H7 (cell line): Measurements from ENCODE around the gene TOB2. TPM values are rescaled to one million over a fixed set of nuclear protein-coding genes. Genes with fewer than 3 reads are reported as not detected.

Experiments
- DNase-seq: peaks from one replicate; pipeline ENCODE4 v3.0.0; 2012
- H3K27me3 ChIP-seq: 2 replicates; pipeline ENCODE4 v1.6.0; 2011; ENCODE audit warnings: mild to moderate bottlenecking, low read length; ENCODE audit not compliant: control insufficient read depth, insufficient read depth
- H3K36me3 ChIP-seq: replicated peaks from 2 replicates; pipeline ENCODE4 v1.5.1; 2011; ENCODE audit warnings: low read length; ENCODE audit not compliant: control insufficient read depth, insufficient read depth
- H3K4me3 ChIP-seq: 2 replicates; pipeline ENCODE4 v1.5.1; 2011; ENCODE audit warnings: low read depth, mild to moderate bottlenecking, control low read depth, low read length, moderate library complexity; ENCODE audit not compliant: insufficient read depth
- total RNA-seq: library from RNA; depleted of rRNA; stranded (reverse); fragments of >200 nt; shearing (Covaris generic); gene quantifications from 2 replicates; pipeline ENCODE4 v1.2.3, GENCODE V29; 2014; rRNA removed

The TOB2 gene
- total RNA-seq, result 31.7 and 33.1 TPM in 2 replicates

- Histone ChIP-seq H3K36me3 (peaks cover 7% of the 10 kb centered on the region), H3K4me3 (peak within 1 kb of the TSS; percentile 99), H3K27me3 (no peaks in the 10 kb centered on the region)
- DNase-seq, result peak; percentile 96
Observed at GRCh38 chr22:41446639-41447434, at the start of gene TOB2. TOB2 (minus strand) TSS chr22:41446801; CDS start chr22:41437345, 9,456 bp downstream.

GRCh38 chr22:41491374-41492100 lies 44.9 kb upstream of the TOB2 start:
- DNase-seq, result no peak
- no peaks in the 10 kb centered on the region for H3K27me3 ChIP-seq
- H3K36me3 ChIP-seq, result no peaks in the 10 kb centered on the region
- no peak overlapping the region for H3K4me3 ChIP-seq

GRCh38 chr22:41488596-41489385 lies 42.2 kb upstream of the TOB2 start:
- Histone ChIP-seq H3K27me3 (no peaks in the 10 kb centered on the region), H3K4me3 (no peak overlapping the region), H3K36me3 (no peaks in the 10 kb centered on the region)
- no peak for DNase-seq

- no peak for DNase-seq
- Histone ChIP-seq H3K27me3 (no peaks in the 10 kb centered on the region), H3K36me3 (no peaks in the 10 kb centered on the region), H3K4me3 (no peak overlapping the region)
Observed at GRCh38 chr22:41488076-41488475, 41.5 kb upstream of the TOB2 start.

GRCh38 chr22:41487037-41487935 lies 40.7 kb upstream of the TOB2 start:
- no peaks in the 10 kb centered on the region for H3K27me3 ChIP-seq
- no peak overlapping the region for H3K4me3 ChIP-seq
- no peak for DNase-seq
- no peaks in the 10 kb centered on the region for H3K36me3 ChIP-seq

GRCh38 chr22:41485033-41485432 lies 38.4 kb upstream of the TOB2 start:
- H3K4me3 ChIP-seq, result no peak overlapping the region
- no peaks in the 10 kb centered on the region for H3K27me3 ChIP-seq
- H3K36me3 ChIP-seq, result no peaks in the 10 kb centered on the region
- DNase-seq, result no peak

- Histone ChIP-seq H3K4me3 (no peak overlapping the region), H3K27me3 (no peaks in the 10 kb centered on the region), H3K36me3 (no peaks in the 10 kb centered on the region)
- no peak for DNase-seq
Observed at GRCh38 chr22:41482319-41482935, 35.8 kb upstream of the TOB2 start.

- peak; percentile 76 for DNase-seq
- Histone ChIP-seq H3K36me3 (no peaks in the 10 kb centered on the region), H3K27me3 (no peaks in the 10 kb centered on the region), H3K4me3 (no peak overlapping the region)
Observed at GRCh38 chr22:41481925-41482318, 35.3 kb upstream of the TOB2 start.

- no peaks in the 10 kb centered on the region for H3K27me3 ChIP-seq
- no peak for DNase-seq
- H3K36me3 ChIP-seq, result no peaks in the 10 kb centered on the region
- H3K4me3 ChIP-seq, result no peak overlapping the region
Observed at GRCh38 chr22:41481131-41481830, 34.7 kb upstream of the TOB2 start.

GRCh38 chr22:41480397-41480735 lies 33.8 kb upstream of the TOB2 start:
- no peak overlapping the region for H3K4me3 ChIP-seq
- no peak for DNase-seq
- H3K27me3 ChIP-seq, result no peaks in the 10 kb centered on the region

GRCh38 chr22:41479671-41480396 lies 33.2 kb upstream of the TOB2 start:
- peak; percentile 82 for DNase-seq
- Histone ChIP-seq H3K36me3 (no peaks in the 10 kb centered on the region), H3K27me3 (no peaks in the 10 kb centered on the region), H3K4me3 (no peak overlapping the region)

More at GRCh38 chr22:41480397-41480735, 33.8 kb upstream of the TOB2 start:
- H3K36me3 ChIP-seq, result no peaks in the 10 kb centered on the region

- no peaks in the 10 kb centered on the region for H3K27me3 ChIP-seq
- no peaks in the 10 kb centered on the region for H3K36me3 ChIP-seq
- DNase-seq, result no peak
- no peak overlapping the region for H3K4me3 ChIP-seq
Observed at GRCh38 chr22:41478891-41479521, 32.4 kb upstream of the TOB2 start.
